ENCODE measurements around the gene GRK5. TPM values are rescaled to one million over a fixed set of nuclear protein-coding genes. Genes with fewer than 3 reads are reported as not detected.
A peak's percentile ranks its signal among the peaks of the same experiment; 100 is the strongest.

Gene GRK5
- total RNA-seq, 4 donors from 2014 or later = 9.2 to 27.3 (median 15.0) TPM

DNA sequence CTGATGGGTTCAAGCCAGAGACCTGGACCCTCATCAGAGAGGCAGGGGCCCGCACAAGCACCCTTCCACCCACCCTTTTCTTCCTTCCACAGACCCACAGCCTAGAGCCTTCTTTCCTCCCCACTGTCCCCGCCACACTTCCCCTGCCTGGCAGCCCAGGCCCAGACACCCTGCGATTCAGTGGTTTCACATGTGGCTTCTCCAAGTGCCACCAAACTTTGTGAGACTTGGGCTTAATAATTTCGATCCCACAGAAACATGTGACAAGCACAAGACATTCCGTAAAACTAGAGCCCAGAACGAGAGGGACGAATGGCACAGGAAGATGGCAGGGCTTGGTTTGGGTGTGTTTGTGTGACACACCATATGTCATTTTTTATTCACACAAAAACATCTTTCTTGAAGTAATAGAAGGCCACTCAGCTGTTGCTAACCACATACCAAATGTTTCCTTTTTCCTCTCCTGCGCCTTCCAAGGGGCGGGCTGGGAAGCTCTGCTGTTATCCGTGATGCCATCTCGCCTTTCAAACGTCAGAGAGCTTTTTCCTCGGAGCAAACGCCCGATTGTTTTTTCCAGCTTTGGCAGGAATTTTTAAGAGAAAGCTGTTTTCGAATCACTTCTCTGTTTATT, 162.9 kb downstream of the GRK5 start:
- intact Hi-C loops (cut with DNase I) = no loop called here
- Histone ChIP-seq H3K27me3 (no peaks in the 10 kb centered on the region), H3K4me3 (replicated peaks in 1 of 3) (no peak overlapping the region), H3K9me3 (no peaks in the 10 kb centered on the region), H3K27ac (peak overlapping the region; percentile 73 to 88 (median 87)), H3K4me1 (peaks cover 76 to 85% of the 10 kb centered on the region in 2 donors), H3K36me3 (no peaks in the 10 kb centered on the region)
- TF ChIP-seq POLR2A (IDR thresholded peaks at IDR 0.05) = no peak
- TF ChIP-seq, protein P1, sequence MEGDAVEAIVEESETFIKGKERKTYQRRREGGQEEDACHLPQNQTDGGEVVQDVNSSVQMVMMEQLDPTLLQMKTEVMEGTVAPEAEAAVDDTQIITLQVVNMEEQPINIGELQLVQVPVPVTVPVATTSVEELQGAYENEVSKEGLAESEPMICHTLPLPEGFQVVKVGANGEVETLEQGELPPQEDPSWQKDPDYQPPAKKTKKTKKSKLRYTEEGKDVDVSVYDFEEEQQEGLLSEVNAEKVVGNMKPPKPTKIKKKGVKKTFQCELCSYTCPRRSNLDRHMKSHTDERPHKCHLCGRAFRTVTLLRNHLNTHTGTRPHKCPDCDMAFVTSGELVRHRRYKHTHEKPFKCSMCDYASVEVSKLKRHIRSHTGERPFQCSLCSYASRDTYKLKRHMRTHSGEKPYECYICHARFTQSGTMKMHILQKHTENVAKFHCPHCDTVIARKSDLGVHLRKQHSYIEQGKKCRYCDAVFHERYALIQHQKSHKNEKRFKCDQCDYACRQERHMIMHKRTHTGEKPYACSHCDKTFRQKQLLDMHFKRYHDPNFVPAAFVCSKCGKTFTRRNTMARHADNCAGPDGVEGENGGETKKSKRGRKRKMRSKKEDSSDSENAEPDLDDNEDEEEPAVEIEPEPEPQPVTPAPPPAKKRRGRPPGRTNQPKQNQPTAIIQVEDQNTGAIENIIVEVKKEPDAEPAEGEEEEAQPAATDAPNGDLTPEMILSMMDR (IDR thresholded peaks at IDR 0.05) = no peak
- 61 to 70% methylated on average over 16 of the region's 16 CpGs for WGBS, 2 donors
- DNase-seq = no peak

DNA sequence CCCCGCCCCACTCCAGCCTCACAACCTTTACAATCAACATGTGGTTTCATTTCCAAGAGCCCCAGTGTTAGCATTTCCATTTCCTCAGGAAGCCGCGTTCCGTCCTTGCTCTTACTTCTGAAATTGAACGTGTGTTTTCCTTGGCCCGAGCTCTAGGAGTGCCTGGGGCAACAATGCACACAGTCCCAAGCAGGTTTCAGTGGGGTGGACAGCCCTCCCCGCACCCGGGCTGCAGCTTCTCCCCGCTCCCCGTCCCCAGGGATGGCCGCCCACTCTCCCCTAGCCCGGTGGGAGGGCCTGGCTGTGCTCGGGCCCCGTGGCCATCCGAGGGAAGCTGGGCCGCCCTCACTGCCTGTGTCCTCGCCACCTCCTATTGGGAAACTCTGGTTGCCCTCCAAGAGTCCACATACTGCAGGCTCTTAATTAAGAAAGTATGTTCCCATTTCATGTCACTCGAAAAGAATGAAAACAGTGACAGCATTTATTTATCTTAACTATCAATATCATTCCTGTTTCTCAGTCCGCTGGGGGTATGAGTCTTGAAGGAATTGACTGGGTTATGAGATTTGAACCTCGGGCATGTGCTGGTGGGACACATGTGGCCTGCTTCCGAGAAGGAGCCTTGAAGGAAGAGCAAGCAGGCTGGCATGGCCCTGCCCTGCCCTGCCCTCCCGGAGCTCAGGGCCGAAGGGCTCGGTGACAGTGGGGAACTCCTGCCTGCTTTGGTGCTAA, 163.8 kb downstream of the GRK5 start:
- intact Hi-C loops (cut with DNase I) = no loop called here
- no peak for TF ChIP-seq POLR2A (IDR thresholded peaks at IDR 0.05)
- TF ChIP-seq, protein P1 (IDR thresholded peaks at IDR 0.05) = no peak
- peak; percentile 45 to 46 for DNase-seq
- no peak overlapping the region for H3K4me3 ChIP-seq (replicated peaks in 1 of 3)
- no peaks in the 10 kb centered on the region for H3K27me3 ChIP-seq
- H3K4me1 ChIP-seq = peaks cover 78 to 85% of the 10 kb centered on the region in 2 donors
- no peaks in the 10 kb centered on the region for H3K36me3 ChIP-seq
- no peaks in the 10 kb centered on the region for H3K9me3 ChIP-seq
- 35 to 51% methylated on average over 19 to 24 of the region's 24 CpGs for WGBS, 2 donors
- H3K27ac ChIP-seq = peak overlapping the region; percentile 73 to 88 (median 87)

DNA sequence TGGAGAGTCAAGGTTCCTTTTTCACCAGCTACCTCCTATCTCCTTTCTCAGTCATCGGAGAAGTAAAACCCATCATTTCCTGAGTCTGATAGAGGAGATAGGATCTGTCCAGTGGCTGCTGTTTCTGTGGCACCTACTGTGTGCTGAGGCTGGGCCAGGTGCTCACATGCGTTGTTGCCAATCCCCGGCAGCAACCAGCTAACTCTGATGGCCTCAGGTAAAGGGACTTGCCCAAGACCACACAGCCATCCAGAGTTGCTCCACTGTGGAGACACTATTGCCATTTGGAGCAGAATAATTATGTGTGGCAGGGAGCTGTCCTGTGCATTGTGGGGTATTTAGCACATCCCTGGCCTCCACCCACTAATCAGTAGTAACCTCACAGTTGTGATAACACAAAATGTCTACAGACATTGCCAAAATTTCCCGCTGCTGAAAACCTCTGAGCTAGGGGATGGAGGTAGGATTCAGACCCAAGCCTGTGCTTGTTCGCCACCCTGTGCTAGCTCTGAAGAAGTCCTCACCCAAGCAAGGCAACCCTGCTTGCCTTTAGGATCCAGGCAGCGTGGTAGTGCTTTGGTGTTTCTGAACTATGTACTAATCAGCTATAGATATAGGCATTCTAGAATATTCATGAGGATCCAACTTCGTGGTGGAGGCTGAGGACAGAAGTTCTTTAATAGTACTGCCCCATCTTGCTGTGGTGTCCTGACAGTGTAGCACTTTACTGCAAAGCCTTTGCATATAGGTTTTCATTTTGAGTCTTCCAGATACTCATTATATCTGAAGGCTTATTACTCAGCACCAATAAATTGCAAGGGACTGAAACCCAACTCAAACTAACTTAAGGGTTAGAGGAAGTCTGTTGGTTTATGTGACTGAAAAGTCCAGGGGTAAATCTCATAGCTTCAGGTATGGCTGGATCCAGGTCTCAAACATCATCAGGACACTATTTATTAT, 164.6 kb downstream of the GRK5 start:
- peak overlapping the region; percentile 73 to 88 (median 87) for H3K27ac ChIP-seq
- no peaks in the 10 kb centered on the region for H3K36me3 ChIP-seq
- no peaks in the 10 kb centered on the region for H3K27me3 ChIP-seq
- no peaks in the 10 kb centered on the region for H3K9me3 ChIP-seq
- no peak overlapping the region for H3K4me3 ChIP-seq (replicated peaks in 1 of 3)
- TF ChIP-seq POLR2A (IDR thresholded peaks at IDR 0.05) = no peak
- TF ChIP-seq, protein P1 (IDR thresholded peaks at IDR 0.05) = no peak
- peaks cover 71 to 78% of the 10 kb centered on the region in 2 donors for H3K4me1 ChIP-seq
- DNase-seq = no peak
- intact Hi-C loops (cut with DNase I) = no loop called here
- WGBS, 2 donors = 87 to 88% methylated on average over 6 of the region's 7 CpGs

DNA sequence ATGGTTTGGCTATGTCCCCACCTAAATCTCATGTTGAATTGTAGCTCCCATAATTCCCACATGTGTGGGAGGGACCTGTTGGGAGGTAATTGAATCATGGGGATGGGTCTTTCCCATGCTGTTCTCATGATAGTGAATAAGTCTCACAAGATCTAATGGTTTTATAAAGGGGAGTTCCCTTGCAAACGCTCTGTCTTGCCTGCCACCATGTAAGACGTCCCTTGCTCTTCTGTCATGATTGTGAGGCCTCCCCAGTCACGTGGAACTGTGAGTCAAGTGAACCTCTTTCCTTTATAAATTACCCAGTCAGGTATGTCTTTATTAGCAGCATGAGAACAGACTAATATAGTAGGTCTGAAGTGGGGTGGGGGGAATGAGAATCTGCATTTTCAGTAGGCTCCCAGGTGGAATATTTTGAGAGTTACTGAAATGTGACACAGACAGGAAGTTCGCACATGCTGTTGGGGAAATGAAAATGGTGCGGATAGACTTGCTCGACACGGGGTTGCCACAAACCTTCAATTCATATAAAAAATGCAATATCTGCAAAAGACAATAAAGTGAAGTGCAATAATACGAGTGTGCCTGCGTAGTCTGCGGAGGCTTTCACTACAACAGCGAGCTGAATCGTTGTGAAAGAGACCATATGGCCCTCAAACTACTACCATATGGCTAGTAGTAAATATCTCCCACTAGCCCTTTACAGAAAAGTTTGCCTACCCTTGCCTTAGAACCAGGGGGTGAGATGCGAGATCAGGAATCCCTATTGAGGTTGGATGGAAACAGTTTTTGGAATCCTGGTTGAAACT, 166.1 kb downstream of the GRK5 start:
- intact Hi-C loops (cut with DNase I) = no loop called here
- TF ChIP-seq POLR2A (IDR thresholded peaks at IDR 0.05) = no peak
- TF ChIP-seq, protein P1 (IDR thresholded peaks at IDR 0.05) = no peak
- Histone ChIP-seq H3K9me3 (no peaks in the 10 kb centered on the region), H3K36me3 (no peaks in the 10 kb centered on the region), H3K4me3 (replicated peaks in 1 of 3) (no peak overlapping the region), H3K27ac (peak overlapping the region in 1 of 3 donors; percentile 73), H3K4me1 (peaks cover 73 to 77% of the 10 kb centered on the region in 2 donors), H3K27me3 (no peaks in the 10 kb centered on the region)
- DNase-seq = no peak
- WGBS, 2 donors = 90 to 96% methylated on average over 13 of the region's 13 CpGs

Data from thyroid gland (tissue), 4 donors.